ENCODE measurements around the gene HRH3.

The HRH3 gene

GRCh38 chr20:62243906-62244515 lies 23.9 kb upstream of the HRH3 start:
- no peak for DNase-seq

- no peak for DNase-seq
Measured at GRCh38 chr20:62243106-62243505, 23.0 kb upstream of the HRH3 start.

GRCh38 chr20:62242176-62242575 lies 22.1 kb upstream of the HRH3 start:
- no peak for DNase-seq

GRCh38 chr20:62241506-62241905 lies 21.4 kb upstream of the HRH3 start:
- no peak for DNase-seq

- DNase-seq = no peak
Measured at GRCh38 chr20:62240020-62240685, 20.1 kb upstream of the HRH3 start.

- peak in 1 of 14 donors; percentile 21 for DNase-seq
Measured at GRCh38 chr20:62239278-62239879, 19.3 kb upstream of the HRH3 start.

GRCh38 chr20:62238569-62239277 lies 18.6 kb upstream of the HRH3 start:
- no peak for DNase-seq

GRCh38 chr20:62237801-62238568 lies 17.9 kb upstream of the HRH3 start, which contains the start of gene OSBPL2:
TSS of gene OSBPL2 (plus strand) at chr20:62238521. CDS start at chr20:62256185, 17,664 bp downstream.
- DNase-seq = peak; percentile 85 to 99 (median 98)

- no peak for DNase-seq
Measured at GRCh38 chr20:62237514-62237800, 17.4 kb upstream of the HRH3 start.

- peak in 5 of 14 donors; percentile 14 to 31 (median 22) for DNase-seq
Measured at GRCh38 chr20:62236766-62237513, 16.9 kb upstream of the HRH3 start.

- DNase-seq = no peak
Measured at GRCh38 chr20:62236200-62236599, 16.1 kb upstream of the HRH3 start.

GRCh38 chr20:62235777-62236157 lies 15.7 kb upstream of the HRH3 start:
- DNase-seq = no peak

GRCh38 chr20:62235001-62235776 lies 15.1 kb upstream of the HRH3 start:
- no peak for DNase-seq

GRCh38 chr20:62234339-62234738 lies 14.3 kb upstream of the HRH3 start:
- DNase-seq = no peak

GRCh38 chr20:62233684-62234083 lies 13.6 kb upstream of the HRH3 start:
- DNase-seq = no peak

GRCh38 chr20:62232770-62233645 lies 12.9 kb upstream of the HRH3 start:
- no peak for DNase-seq

GRCh38 chr20:62232194-62232593 lies 12.1 kb upstream of the HRH3 start:
- no peak for DNase-seq

- no peak for DNase-seq
Measured at GRCh38 chr20:62231292-62231691, 11.2 kb upstream of the HRH3 start.

- no peak for DNase-seq
Measured at GRCh38 chr20:62230696-62231095, 10.6 kb upstream of the HRH3 start.

- no peak for DNase-seq
Measured at GRCh38 chr20:62230276-62230675, 10.2 kb upstream of the HRH3 start.

Data from C1 segment of cervical spinal cord (tissue), 14 donors.